Endothelial cell of umbilical vein (primary cell): Measurements from ENCODE around the gene GIGYF2. TPM values are rescaled to one million over a fixed set of nuclear protein-coding genes. Genes with fewer than 3 reads are reported as not detected.

Experiments used
- BruUV-seq: library from RNA; stranded (reverse); fragments of 400-500 nt; replicated peaks from 2 replicates; lab custom pipeline; 2021; lab: Mats Ljungman, UMichigan
- CTCF ChIA-PET: fragments of 300-600, 350-600 bp; sonication (Branson Sonifier 250); formaldehyde crosslinking; loops from one replicate; lab custom pipeline; 2021; ENCODE audit warnings: antibody characterized with exemption, inconsistent platforms; lab: Charles Lee
- POLR2A ChIA-PET: fragments of 300-600, 350-600 bp; sonication (Branson Sonifier 250); formaldehyde crosslinking; loops from one replicate; lab custom pipeline; 2021; ENCODE audit warnings: antibody characterized with exemption, inconsistent platforms; lab: Charles Lee
- DNase-seq: peaks from one replicate; pipeline ENCODE4 v3.0.0-alpha.2; 2011; ENCODE audit warnings: low read depth, low spot score
- FAIRE-seq: peaks from 2 replicates; lab custom pipeline; 2011; peaks lifted over from hg19 to GRCh38; lab: Jason Lieb, UNC
- H2AFZ ChIP-seq: 2 replicates; pipeline ENCODE4 v1.6.0; 2012; ENCODE audit warnings: low read depth, low read length, control low read depth, inconsistent platforms
- H3K27ac ChIP-seq: 2 replicates; pipeline ENCODE4 v1.5.1; 2011; ENCODE audit warnings: low read depth, mild to moderate bottlenecking, control low read depth, low read length, moderate library complexity; ENCODE audit not compliant: insufficient read depth
- H3K27me3 ChIP-seq, 2 experiments: 2 replicates each; pipeline versions ENCODE4 v1.6.0 to v1.6.1; 2011; ENCODE audit warnings: low read length in 2 of 2, mixed read lengths in 1 of 2; ENCODE audit not compliant: control insufficient read depth in 2 of 2, insufficient read depth in 2 of 2
- H3K36me3 ChIP-seq, 2 experiments: 2 replicates in 1 of 2; 3 replicates in 1 of 2; pipeline ENCODE4 v1.5.1; 2011; ENCODE audit warnings: low read length in 2 of 2, mild to moderate bottlenecking in 1 of 2, moderate library complexity in 1 of 2; ENCODE audit not compliant: control insufficient read depth in 2 of 2, insufficient read depth in 2 of 2; ENCODE audit errors: extremely low read depth in 1 of 2
- H3K4me1 ChIP-seq: 3 replicates; pipeline ENCODE4 v1.5.1; 2011; ENCODE audit warnings: mild to moderate bottlenecking, low read length; ENCODE audit not compliant: control insufficient read depth, insufficient read depth; ENCODE audit errors: extremely low read depth
- H3K4me2 ChIP-seq: 2 replicates; pipeline ENCODE4 v1.6.1; 2011; ENCODE audit warnings: low read length, control low read depth, mixed read lengths; ENCODE audit not compliant: insufficient read depth
- H3K4me3 ChIP-seq, 3 experiments: fragments of 200-600 bp in 1 of 3; sonication (generic), shearing (Covaris generic) in 1 of 3; replicated peaks in 1 of 3; 2 replicates each; pipeline ENCODE4 v1.5.1; 2011 to 2016; ENCODE audit warnings: control low read depth in 3 of 3, low read length in 3 of 3, mild to moderate bottlenecking in 2 of 3, inconsistent platforms in 1 of 3, low read depth in 1 of 3, moderate library complexity in 1 of 3; ENCODE audit not compliant: insufficient read depth in 1 of 3
- H3K79me2 ChIP-seq: 2 replicates; pipeline ENCODE4 v1.6.0; 2012; ENCODE audit warnings: low read length, inconsistent platforms; ENCODE audit not compliant: control insufficient read depth, insufficient read depth
- H3K9ac ChIP-seq: replicated peaks from 2 replicates; pipeline ENCODE3; 2011; ENCODE audit warnings: low read length, control low read depth; ENCODE audit not compliant: insufficient read depth; ENCODE audit errors: extremely low read depth
- H3K9me1 ChIP-seq: replicated peaks from 3 replicates; pipeline ENCODE4 v1.6.0; 2011; ENCODE audit warnings: mild to moderate bottlenecking, low read length; ENCODE audit not compliant: control insufficient read depth, insufficient read depth; ENCODE audit errors: extremely low read depth
- H3K9me3 ChIP-seq: replicated peaks from 2 replicates; pipeline ENCODE4 v1.5.1; 2012; ENCODE audit warnings: low read length, inconsistent platforms; ENCODE audit not compliant: control insufficient read depth, insufficient read depth
- H4K20me1 ChIP-seq: replicated peaks from 2 replicates; pipeline ENCODE3; 2011; ENCODE audit warnings: mild to moderate bottlenecking, low read length; ENCODE audit not compliant: control insufficient read depth, insufficient read depth; ENCODE audit errors: extremely low read depth
- CTCF ChIP-seq, 2 donors: IDR thresholded peaks; 1 replicate in 1 of 2; 2 replicates in 1 of 2; pipeline ENCODE4 v1.5.1; 2011; ENCODE audit warnings: low read length in 2 of 2, mild to moderate bottlenecking in 2 of 2, moderate library complexity in 2 of 2, control low read depth in 1 of 2, inconsistent platforms in 1 of 2, low read depth in 1 of 2; ENCODE audit not compliant: insufficient read depth in 1 of 2; ENCODE audit errors: extremely low read depth in 1 of 2
- EZH2 ChIP-seq: IDR thresholded peaks from 2 replicates; pipeline ENCODE4 v1.6.1; 2012; ENCODE audit warnings: borderline replicate concordance, low read depth, mild to moderate bottlenecking, moderate library complexity, low read length, inconsistent platforms; ENCODE audit not compliant: severe bottlenecking
- FOS ChIP-seq: IDR thresholded peaks from 2 replicates; pipeline ENCODE4 v1.6.1; 2011; ENCODE audit warnings: mild to moderate bottlenecking, low read length, moderate library complexity, borderline replicate concordance; ENCODE audit not compliant: insufficient read depth
- GATA2 ChIP-seq: IDR thresholded peaks from 2 replicates; pipeline ENCODE4 v1.7.0; 2011; ENCODE audit warnings: low read depth, mild to moderate bottlenecking, moderate library complexity, mixed read lengths, low read length; ENCODE audit not compliant: insufficient read length, insufficient read depth
- JUN ChIP-seq: IDR thresholded peaks from 2 replicates; pipeline ENCODE4 v1.6.1; 2011; ENCODE audit warnings: borderline replicate concordance, low read depth; ENCODE audit not compliant: insufficient read length, insufficient read depth
- MYC ChIP-seq: IDR thresholded peaks from one replicate; pipeline ENCODE4 v1.6.1; 2011; ENCODE audit warnings: mild to moderate bottlenecking, low read depth, low read length
- POLR2A ChIP-seq: IDR thresholded peaks from 2 replicates; pipeline ENCODE4 v1.6.1; 2012; ENCODE audit warnings: low read depth, mild to moderate bottlenecking, control low read depth, low read length
- POLR2AphosphoS5 ChIP-seq: IDR thresholded peaks from 2 replicates; pipeline ENCODE4 v1.6.1; 2012; ENCODE audit warnings: low read depth, mild to moderate bottlenecking, control low read depth, low read length, moderate library complexity; ENCODE audit not compliant: insufficient read depth
- dilution Hi-C: fragments of 300-500 bp; cut with MboI; formaldehyde crosslinking; loops from one replicate; pipeline ENCODE4 v1.15.0; 2019; ENCODE audit warnings: low sequenced_read_pairs; ENCODE audit not compliant: extremely low pct_ligation_motif_present
- intact Hi-C: fragments of 100-400 bp; cut with micrococcal nuclease; formaldehyde crosslinking; loops from one replicate; pipeline ENCODE4 v1.10.0; 2022
- polyA plus RNA-seq, 4 experiments: library from polyadenylated mRNA; depleted of rRNA in 3 of 4; stranded (reverse) in 3 of 4; unstranded in 1 of 4; fragments of >200 nt; gene quantifications; 2 replicates each; pipeline versions ENCODE4 v1.2.1 to v1.2.3, GENCODE V29; 2011 to 2012; ENCODE audit warnings: missing spikeins in 1 of 4
- total RNA-seq: library from RNA; stranded (reverse); gene quantifications from 2 replicates; pipeline ENCODE4 v1.2.3, GENCODE V29; 2021
- TF ChIP-seq, protein P1 (sequence below): IDR thresholded peaks from 2 replicates; pipeline ENCODE4 v1.6.1; 2011; ENCODE audit not compliant: insufficient read depth, insufficient read length

GIGYF2 gene
- total and polyA plus RNA-seq, 2 donors (not counting 3 experiments of a cell fraction or from before 2014, with no cell fraction given) = 22.9 to 56.4 TPM

GRCh38 chr2:232882085-232882484 lies 185.0 kb downstream of the GIGYF2 start:
- TF ChIP-seq MYC = no peak
- no peak for TF ChIP-seq POLR2A
- TF ChIP-seq, protein P1, sequence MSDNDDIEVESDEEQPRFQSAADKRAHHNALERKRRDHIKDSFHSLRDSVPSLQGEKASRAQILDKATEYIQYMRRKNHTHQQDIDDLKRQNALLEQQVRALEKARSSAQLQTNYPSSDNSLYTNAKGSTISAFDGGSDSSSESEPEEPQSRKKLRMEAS = no peak
- no peak for TF ChIP-seq JUN
- no peak for TF ChIP-seq FOS
- no peak for TF ChIP-seq POLR2AphosphoS5
- TF ChIP-seq GATA2 = no peak
- POLR2A ChIA-PET = no interaction called here
- Histone ChIP-seq H3K79me2 (no peaks in the 10 kb centered on the region), H3K36me3 (no peaks in the 10 kb centered on the region), H2AFZ (no peak overlapping the region), H3K9me1 (no peaks in the 10 kb centered on the region), H4K20me1 (no peaks in the 10 kb centered on the region), H3K4me2 (no peak overlapping the region), H3K9ac (no peak overlapping the region), H3K27me3 (no peaks in the 10 kb centered on the region), H3K4me3 (no peak overlapping the region), H3K27ac (no peak overlapping the region), H3K9me3 (no peaks in the 10 kb centered on the region), H3K4me1 (no peaks in the 10 kb centered on the region)
- no TSS peak for BruUV-seq
- DNase-seq (no peak), FAIRE-seq (no peak)
- intact Hi-C loops = loop anchor here (10.0 kb wide), 1 partner anchor 173 kb away; no protein-coding TSS in a partner anchor
- CTCF ChIA-PET = interaction anchor here (1.6 kb wide), 1 partner anchor 20 kb away, joined by 4 read pairs; no protein-coding TSS in a partner anchor
- dilution Hi-C loops = no loop called here

GRCh38 chr2:232882505-232883115 lies 185.5 kb downstream of the GIGYF2 start:
- Histone ChIP-seq H4K20me1 (no peaks in the 10 kb centered on the region), H3K27me3 (no peaks in the 10 kb centered on the region), H3K4me1 (no peaks in the 10 kb centered on the region), H3K27ac (no peak overlapping the region), H3K9me1 (no peaks in the 10 kb centered on the region), H3K36me3 (no peaks in the 10 kb centered on the region), H3K9ac (no peak overlapping the region), H2AFZ (no peak overlapping the region), H3K4me3 (no peak overlapping the region), H3K4me2 (no peak overlapping the region), H3K79me2 (no peaks in the 10 kb centered on the region), H3K9me3 (no peaks in the 10 kb centered on the region)
- POLR2A ChIA-PET = no interaction called here
- intact Hi-C loops (loop anchor here (10.0 kb wide), 1 partner anchor 172 kb away; no protein-coding TSS in a partner anchor), dilution Hi-C loops (no loop called here)
- CTCF ChIA-PET = interaction anchor here (1.6 kb wide), 1 partner anchor 19 kb away, joined by 4 read pairs; no protein-coding TSS in a partner anchor
- no TSS peak for BruUV-seq
- FAIRE-seq = no peak
- TF ChIP-seq CTCF (IDR thresholded peaks at IDR 0.05; ENCODE audit: extremely low read depth in 1 of 2, insufficient read depth in 1 of 2, low read depth in 1 of 2, low read length in 2 of 2) = no peak
- TF ChIP-seq POLR2AphosphoS5 = no peak
- TF ChIP-seq GATA2 = no peak
- no peak for TF ChIP-seq POLR2A
- no peak for TF ChIP-seq EZH2
- TF ChIP-seq, protein P1 = no peak
- TF ChIP-seq MYC = no peak
- no peak for TF ChIP-seq FOS
- no peak for TF ChIP-seq JUN
- no peak for DNase-seq
